Osteocyte (in vitro differentiated cells): ENCODE measurements around the gene KISS1. TPM values are rescaled to one million over a fixed set of nuclear protein-coding genes. Genes with fewer than 3 reads are reported as not detected.

Source experiments
- DNase-seq: peaks from one replicate; pipeline ENCODE4 v3.0.0; 2021; ENCODE audit warnings: mixed read lengths; ENCODE audit not compliant: unreplicated experiment; ENCODE audit errors: extremely low spot score
- H3K27ac Mint-ChIP-seq: one replicate; pipeline ENCODE4 v1.8.0; 2021; ENCODE audit warnings: mild to moderate bottlenecking, mixed read lengths; ENCODE audit not compliant: unreplicated experiment
- H3K27me3 Mint-ChIP-seq: one replicate; pipeline ENCODE4 v1.8.0; 2021; ENCODE audit warnings: mixed read lengths; ENCODE audit not compliant: unreplicated experiment
- H3K36me3 Mint-ChIP-seq: one replicate; pipeline ENCODE4 v1.8.0; 2021; ENCODE audit warnings: mixed read lengths; ENCODE audit not compliant: unreplicated experiment
- H3K4me1 Mint-ChIP-seq: one replicate; pipeline ENCODE4 v1.8.0; 2021; ENCODE audit warnings: mixed read lengths; ENCODE audit not compliant: unreplicated experiment
- H3K4me3 Mint-ChIP-seq: one replicate; pipeline ENCODE4 v1.8.0; 2021; ENCODE audit warnings: mild to moderate bottlenecking, moderate library complexity, mixed read lengths; ENCODE audit not compliant: unreplicated experiment
- H3K9me3 Mint-ChIP-seq: one replicate; pipeline ENCODE4 v1.8.0; 2021; ENCODE audit warnings: mixed read lengths; ENCODE audit not compliant: unreplicated experiment
- CTCF ChIP-seq: fragments of 200-600 bp; sonication (generic); IDR thresholded peaks from 2 replicates; pipeline ENCODE4 v1.5.0; 2021; ENCODE audit warnings: antibody characterized with exemption, mild to moderate bottlenecking, moderate library complexity
- total RNA-seq: library from RNA; stranded (reverse); gene quantifications from 2 replicates; pipeline ENCODE4 v1.2.1, GENCODE V29; 2021

KISS1 gene
- total RNA-seq, 1 donor from 2014 or later, result not detected

GRCh38 chr1:204149635-204150565, 46.4 kb downstream of the KISS1 start:
- Mint-ChIP-seq H3K9me3 (no peaks in the 10 kb centered on the region), H3K27ac (peak overlapping the region; percentile 44), H3K36me3 (no peaks in the 10 kb centered on the region), H3K4me1 (peaks cover 15% of the 10 kb centered on the region), H3K27me3 (no peaks in the 10 kb centered on the region), H3K4me3 (peak overlapping the region; percentile 67)
- TF ChIP-seq CTCF, result no peak
- DNase-seq, result no peak

GRCh38 chr1:204149107-204149506, 47.2 kb downstream of the KISS1 start:
- DNase-seq, result no peak
- H3K9me3 Mint-ChIP-seq, result no peaks in the 10 kb centered on the region
- H3K27ac Mint-ChIP-seq, result no peak overlapping the region
- no peaks in the 10 kb centered on the region for H3K27me3 Mint-ChIP-seq
- H3K36me3 Mint-ChIP-seq, result no peaks in the 10 kb centered on the region
- TF ChIP-seq CTCF, result no peak
- H3K4me3 Mint-ChIP-seq, result no peak overlapping the region
- peaks cover 15% of the 10 kb centered on the region for H3K4me1 Mint-ChIP-seq

GRCh38 chr1:204147406-204148383, 48.6 kb downstream of the KISS1 start:
- H3K27ac Mint-ChIP-seq, result no peak overlapping the region
- no peaks in the 10 kb centered on the region for H3K27me3 Mint-ChIP-seq
- no peaks in the 10 kb centered on the region for H3K9me3 Mint-ChIP-seq
- TF ChIP-seq CTCF, result no peak
- H3K4me1 Mint-ChIP-seq, result peaks cover 15% of the 10 kb centered on the region
- H3K4me3 Mint-ChIP-seq, result no peak overlapping the region
- H3K36me3 Mint-ChIP-seq, result no peaks in the 10 kb centered on the region
- DNase-seq, result no peak

- Mint-ChIP-seq H3K4me3 (no peak overlapping the region), H3K4me1 (peaks cover 15% of the 10 kb centered on the region), H3K27ac (no peak overlapping the region), H3K36me3 (no peaks in the 10 kb centered on the region), H3K9me3 (no peaks in the 10 kb centered on the region), H3K27me3 (no peaks in the 10 kb centered on the region)
- no peak for TF ChIP-seq CTCF
- DNase-seq, result no peak
Measured at GRCh38 chr1:204146965-204147364, 49.3 kb downstream of the KISS1 start.
